Measurements from ENCODE around the gene SPPL2A.

Gene SPPL2A

DNA sequence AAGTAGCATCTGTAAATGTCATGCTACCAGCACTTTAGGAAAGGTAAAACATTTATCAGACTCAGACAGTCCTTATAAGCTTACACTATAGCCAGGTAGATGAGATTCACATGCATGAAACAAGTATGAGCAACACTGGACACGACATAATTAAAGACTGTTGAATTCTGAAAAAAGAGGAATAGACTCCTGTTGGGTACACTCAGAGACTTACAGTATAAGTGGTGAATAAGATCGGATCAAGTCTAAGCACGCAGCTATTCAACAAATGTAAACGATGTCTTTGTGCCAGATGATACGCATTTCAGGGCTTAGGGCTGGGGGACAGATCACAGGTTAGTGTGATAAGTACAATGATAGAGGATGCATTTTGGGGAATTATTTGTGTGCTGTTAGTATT, 43.2 kb upstream of the SPPL2A start:
- H3K27ac ChIP-seq = no peak overlapping the region
- POLR2A ChIA-PET (ENCODE audit: low non-redundant PET) = no interaction called here
- peak; percentile 14 for DNase-seq (ENCODE audit: low spot score)
- TF ChIP-seq, protein P1, sequence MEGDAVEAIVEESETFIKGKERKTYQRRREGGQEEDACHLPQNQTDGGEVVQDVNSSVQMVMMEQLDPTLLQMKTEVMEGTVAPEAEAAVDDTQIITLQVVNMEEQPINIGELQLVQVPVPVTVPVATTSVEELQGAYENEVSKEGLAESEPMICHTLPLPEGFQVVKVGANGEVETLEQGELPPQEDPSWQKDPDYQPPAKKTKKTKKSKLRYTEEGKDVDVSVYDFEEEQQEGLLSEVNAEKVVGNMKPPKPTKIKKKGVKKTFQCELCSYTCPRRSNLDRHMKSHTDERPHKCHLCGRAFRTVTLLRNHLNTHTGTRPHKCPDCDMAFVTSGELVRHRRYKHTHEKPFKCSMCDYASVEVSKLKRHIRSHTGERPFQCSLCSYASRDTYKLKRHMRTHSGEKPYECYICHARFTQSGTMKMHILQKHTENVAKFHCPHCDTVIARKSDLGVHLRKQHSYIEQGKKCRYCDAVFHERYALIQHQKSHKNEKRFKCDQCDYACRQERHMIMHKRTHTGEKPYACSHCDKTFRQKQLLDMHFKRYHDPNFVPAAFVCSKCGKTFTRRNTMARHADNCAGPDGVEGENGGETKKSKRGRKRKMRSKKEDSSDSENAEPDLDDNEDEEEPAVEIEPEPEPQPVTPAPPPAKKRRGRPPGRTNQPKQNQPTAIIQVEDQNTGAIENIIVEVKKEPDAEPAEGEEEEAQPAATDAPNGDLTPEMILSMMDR (conservative IDR thresholded peaks at IDR 0.05; ENCODE audit: low read depth) = no peak
- CTCF ChIA-PET = no interaction called here

GRCh38 chr15:50803479-50804180, 38.1 kb upstream of the SPPL2A start:
- no peak overlapping the region for H3K27ac ChIP-seq
- ChIA-PET CTCF (interaction anchor here (0.7 kb wide), 1 partner anchor 17 kb away, joined by 10 read pairs; no protein-coding TSS in a partner anchor), POLR2A (ENCODE audit: low non-redundant PET) (no interaction called here)
- no peak for DNase-seq (ENCODE audit: low spot score)
- TF ChIP-seq, protein P1 (conservative IDR thresholded peaks at IDR 0.05; ENCODE audit: low read depth) = no peak

DNA sequence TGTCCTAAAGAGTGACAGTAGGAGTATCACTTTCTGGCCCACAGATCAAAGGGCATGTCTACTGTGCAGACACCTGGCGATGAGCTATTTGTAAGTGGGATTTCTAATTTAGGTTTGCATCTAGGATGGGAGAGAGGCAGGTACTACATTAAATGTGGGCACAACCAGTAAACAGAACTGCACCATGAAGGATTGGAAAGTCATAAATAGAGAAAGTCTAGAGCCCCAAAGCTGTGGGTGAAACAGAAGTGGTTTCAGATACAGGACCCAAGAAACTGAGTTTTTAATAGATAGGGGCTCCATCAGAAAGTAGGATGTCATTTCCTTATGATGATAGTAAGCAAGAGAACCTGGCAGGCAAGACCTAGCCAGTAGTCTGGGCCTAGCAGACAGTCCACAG, 35.2 kb upstream of the SPPL2A start:
- TF ChIP-seq, protein P1 (conservative IDR thresholded peaks at IDR 0.05; ENCODE audit: low read depth) = no peak
- CTCF ChIA-PET = interaction anchor here (0.7 kb wide), 1 partner anchor 126 kb away, joined by 3 read pairs; no protein-coding TSS in a partner anchor
- POLR2A ChIA-PET (ENCODE audit: low non-redundant PET) = no interaction called here
- no peak for DNase-seq (ENCODE audit: low spot score)
- H3K27ac ChIP-seq = no peak overlapping the region

DNA sequence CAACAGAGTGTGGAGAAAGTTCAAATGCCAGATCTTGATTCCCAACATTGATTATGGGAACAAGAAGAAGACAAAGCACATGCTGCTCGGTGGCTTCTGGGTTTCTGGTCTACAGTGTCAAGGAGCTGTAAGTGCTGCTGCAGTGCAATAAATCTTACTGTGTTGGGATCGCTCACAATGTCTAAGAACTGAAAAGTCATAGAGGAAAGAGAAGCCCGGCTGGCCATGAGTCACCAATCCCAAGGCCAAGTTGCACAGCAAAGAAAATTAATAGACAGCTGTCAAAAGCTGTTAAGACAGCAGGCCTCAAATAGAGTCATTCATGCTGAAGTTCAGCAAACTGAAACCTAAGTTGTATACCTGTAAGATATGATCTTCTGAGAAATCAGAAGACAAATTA, 33.2 kb upstream of the SPPL2A start:
- CTCF ChIA-PET = no interaction called here

DNA sequence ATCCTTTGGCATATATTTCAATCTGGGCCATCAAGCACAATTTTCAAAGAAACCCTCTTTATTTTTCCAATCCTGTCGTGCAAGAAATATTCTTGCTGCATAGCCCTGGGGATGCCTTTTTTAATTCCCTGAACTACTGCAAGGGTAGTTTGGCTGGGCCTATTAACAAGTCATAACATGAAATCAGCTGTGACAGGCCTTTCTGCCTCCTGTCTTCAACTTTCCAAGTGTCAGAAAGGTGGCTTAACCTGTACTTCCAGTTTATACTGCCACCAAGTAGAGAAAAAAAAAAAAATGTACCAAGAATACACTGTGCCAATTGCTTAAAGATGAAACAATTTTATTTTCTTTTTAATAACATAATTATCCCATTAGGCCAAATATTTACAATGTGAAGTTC, 32.4 kb upstream of the SPPL2A start:
- CTCF ChIA-PET = interaction anchor here (0.6 kb wide), 1 partner anchor 481 kb away, joined by 4 read pairs; no protein-coding TSS in a partner anchor
- POLR2A ChIA-PET (ENCODE audit: low non-redundant PET) = interaction anchor here (0.5 kb wide), 1 partner anchor 113 kb away, joined by 3 read pairs; no protein-coding TSS in a partner anchor
- H3K27ac ChIP-seq = no peak overlapping the region
- DNase-seq (ENCODE audit: low spot score) = peak; percentile 71
- TF ChIP-seq, protein P1 (conservative IDR thresholded peaks at IDR 0.05; ENCODE audit: low read depth) = no peak

More for the DNA sequence above, 33.2 kb upstream of the SPPL2A start:
- DNase-seq (ENCODE audit: low spot score) = peak; percentile 36
- POLR2A ChIA-PET (ENCODE audit: low non-redundant PET) = no interaction called here
- TF ChIP-seq, protein P1 (conservative IDR thresholded peaks at IDR 0.05; ENCODE audit: low read depth) = no peak
- H3K27ac ChIP-seq = no peak overlapping the region

DNA sequence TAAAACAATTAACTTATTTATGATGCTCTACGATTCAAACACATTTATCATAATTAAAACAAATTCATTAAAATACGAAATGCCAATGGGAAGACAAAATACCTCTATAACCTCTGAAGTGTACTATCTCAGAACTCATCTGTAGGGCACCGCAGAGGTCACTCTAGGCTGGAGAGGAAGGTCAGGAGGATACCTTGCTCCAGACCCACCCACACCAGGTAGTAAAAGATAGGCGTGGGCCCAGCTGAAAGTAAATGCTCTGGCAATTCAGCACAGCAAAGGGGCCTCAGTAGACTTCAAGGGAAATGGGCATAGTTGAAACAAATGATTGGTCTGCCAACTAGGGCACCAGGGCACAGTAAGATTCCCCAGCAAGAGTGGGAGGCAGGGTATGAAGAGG, 26.0 kb upstream of the SPPL2A start:
- ChIA-PET POLR2A (ENCODE audit: low non-redundant PET) (no interaction called here), CTCF (interaction anchor here (0.5 kb wide), 1 partner anchor 1379 kb away, joined by 8 read pairs; no protein-coding TSS in a partner anchor)

More for the DNA sequence above, 26.0 kb upstream of the SPPL2A start:
- TF ChIP-seq, protein P1 (conservative IDR thresholded peaks at IDR 0.05; ENCODE audit: low read depth) = no peak
- no peak for DNase-seq (ENCODE audit: low spot score)
- no peak overlapping the region for H3K27ac ChIP-seq

Data from RWPE1 (cell line).